GM19043 (cell line): ENCODE results near the gene GPR39.
"Not testable (repeated sequence)": the region's sequence is repeated elsewhere in the genome, so short reads cannot be mapped to it uniquely, and the experiment has no call there.

Experiments
- ATAC-seq: cut with Tn5 transposase; IDR thresholded peaks from one replicate; pipeline ENCODE4 v1.9.1; 2021; ENCODE audit warnings: low read depth; ENCODE audit not compliant: unreplicated experiment

GPR39 gene

DNA sequence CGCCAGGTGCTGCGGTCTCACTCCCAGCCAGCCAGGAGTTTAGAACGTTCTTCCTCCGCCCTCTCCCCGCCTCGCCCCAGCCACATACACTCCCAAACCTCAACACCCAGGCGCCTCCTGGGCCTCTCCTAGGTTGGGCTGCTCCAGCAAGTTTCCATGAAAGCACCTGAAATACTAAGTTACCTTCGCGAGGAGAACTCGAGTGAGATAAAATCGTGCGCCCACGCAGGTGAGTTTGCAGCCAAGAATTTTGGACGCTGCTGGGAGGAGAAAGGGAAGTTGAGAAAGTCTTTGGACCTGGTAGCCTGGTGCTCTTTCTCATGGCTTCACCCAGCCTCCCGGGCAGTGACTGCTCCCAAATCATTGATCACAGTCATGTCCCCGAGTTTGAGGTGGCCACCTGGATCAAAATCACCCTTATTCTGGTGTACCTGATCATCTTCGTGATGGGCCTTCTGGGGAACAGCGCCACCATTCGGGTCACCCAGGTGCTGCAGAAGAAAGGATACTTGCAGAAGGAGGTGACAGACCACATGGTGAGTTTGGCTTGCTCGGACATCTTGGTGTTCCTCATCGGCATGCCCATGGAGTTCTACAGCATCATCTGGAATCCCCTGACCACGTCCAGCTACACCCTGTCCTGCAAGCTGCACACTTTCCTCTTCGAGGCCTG lies at the start of gene GPR39:
TSS of gene GPR39 (plus strand) at position 83 of the 673 bp plus-strand sequence.
- no peak for ATAC-seq

DNA sequence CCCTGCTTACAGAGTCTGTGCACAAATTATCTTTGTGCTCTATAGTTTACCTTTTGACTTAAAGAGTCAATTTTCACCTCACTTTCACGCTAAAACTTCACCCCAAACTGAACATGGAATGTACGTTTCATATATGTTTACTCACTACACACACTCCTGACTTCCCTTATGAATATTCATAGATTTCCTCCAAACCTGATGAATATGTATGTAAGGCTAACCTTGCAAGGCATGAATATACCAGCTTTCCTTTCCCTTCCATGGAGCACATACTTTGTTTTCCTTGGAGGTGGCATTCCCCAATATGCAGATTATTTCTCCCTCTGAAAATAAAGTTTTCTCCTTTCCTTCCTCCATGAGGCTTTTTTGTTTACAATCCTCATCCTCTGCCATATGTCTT lies 48.4 kb upstream of the GPR39 start:
- no peak for ATAC-seq

DNA sequence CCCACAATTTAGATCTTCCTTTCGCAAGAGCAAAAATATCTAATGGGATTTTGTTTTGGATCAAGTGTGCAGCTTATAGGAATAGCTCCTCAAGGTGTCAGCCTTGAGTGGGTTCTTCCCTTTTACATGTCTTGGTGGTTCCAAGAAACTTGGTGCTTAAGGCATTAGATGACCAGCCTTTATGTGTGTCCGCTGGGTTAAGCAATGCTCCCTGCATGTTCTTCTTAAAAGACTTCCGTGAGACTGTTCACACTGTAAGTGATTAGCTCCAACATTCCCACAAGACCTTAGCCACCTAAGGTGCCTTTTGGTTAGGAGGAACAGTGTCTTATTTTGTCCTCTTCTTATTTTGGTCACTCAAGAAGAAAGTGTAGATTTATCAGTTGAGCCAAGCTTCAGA lies 44.3 kb upstream of the GPR39 start:
- no peak for ATAC-seq

DNA sequence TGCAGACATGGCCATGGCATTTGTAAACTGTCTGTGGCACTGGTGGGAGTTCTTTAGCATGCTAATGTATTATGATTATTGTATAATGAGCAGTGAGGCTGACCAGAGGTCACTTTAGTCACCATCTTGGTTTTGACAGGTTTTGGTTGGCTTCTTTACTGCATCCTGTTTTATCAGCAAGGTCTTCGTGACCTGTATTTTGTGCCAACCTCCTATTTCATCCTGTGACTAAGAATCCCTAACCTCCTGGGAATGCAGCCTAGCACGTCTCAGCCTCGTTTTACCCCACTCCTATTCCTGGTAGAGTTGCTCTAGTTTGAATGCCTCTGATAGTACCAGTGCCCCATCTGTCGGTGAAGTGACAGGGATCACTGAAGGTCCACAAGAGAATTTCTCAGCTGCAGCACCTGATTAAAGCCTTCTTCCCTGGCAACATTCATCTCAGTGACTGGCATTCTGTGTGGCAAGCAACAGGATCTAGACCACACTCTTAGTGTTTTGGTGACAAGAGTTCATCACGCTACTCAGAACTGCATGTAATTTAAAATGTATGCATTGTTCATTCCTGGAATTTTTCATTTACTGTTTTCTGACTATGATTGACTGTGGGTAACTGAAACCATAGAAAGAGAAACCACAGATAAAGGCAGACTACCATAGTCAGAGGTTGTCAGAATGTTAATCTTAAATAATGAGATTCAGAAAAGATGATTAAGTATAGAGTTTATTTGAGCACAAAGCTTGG lies 43.0 kb upstream of the GPR39 start:
- no peak for ATAC-seq

GRCh38 chr2:132374151-132374550 lies 42.5 kb upstream of the GPR39 start:
- no peak for ATAC-seq

GRCh38 chr2:132374551-132374950 lies 42.1 kb upstream of the GPR39 start:
- no peak for ATAC-seq

GRCh38 chr2:132374961-132375360 lies 41.6 kb upstream of the GPR39 start:
- no peak for ATAC-seq

GRCh38 chr2:132381376-132381775 lies 35.2 kb upstream of the GPR39 start:
- ATAC-seq, result no peak

DNA sequence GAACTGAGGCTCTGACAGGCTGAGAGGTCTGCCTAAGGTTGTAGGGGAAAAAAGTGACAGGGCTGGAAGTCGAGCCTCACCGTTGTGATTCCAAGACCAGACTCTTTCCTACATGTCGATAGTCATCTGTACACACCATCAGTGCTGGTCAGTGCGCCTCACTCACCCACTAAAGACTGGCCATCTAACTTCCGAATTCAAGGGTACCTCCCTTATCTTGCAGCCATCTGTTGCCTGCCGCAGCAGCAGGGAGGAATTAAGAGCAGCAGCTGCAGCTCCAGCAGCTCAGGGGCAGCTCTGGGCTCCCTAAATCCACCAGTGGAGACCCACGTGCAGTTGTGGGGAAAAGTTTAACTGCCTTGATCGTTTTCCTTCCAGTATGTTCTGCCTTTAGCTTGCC lies 32.6 kb upstream of the GPR39 start:
- ATAC-seq, result no peak

- no peak for ATAC-seq
These were observed 32.0 kb upstream of the GPR39 start for GRCh38 chr2:132384491-132385151.

DNA sequence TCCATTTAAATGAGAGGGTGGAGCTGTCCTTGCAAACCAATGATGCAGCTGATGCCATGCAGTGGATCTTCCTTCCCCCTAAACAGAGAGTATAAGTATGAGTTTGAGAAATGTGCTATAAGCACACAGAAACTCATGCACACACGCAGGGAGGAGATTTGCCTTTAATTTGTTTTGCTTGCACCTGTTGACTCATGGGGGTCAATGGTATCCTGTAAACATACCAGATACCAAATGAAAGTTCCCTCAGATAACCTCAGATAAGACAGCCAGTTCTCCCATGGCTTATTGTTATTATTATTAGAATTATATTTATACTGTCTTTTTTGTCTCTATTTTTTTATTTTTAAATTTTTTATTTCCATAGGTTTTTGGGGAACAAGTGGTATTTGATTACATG lies 29.5 kb upstream of the GPR39 start:
- ATAC-seq, result no peak

- no peak for ATAC-seq
These were observed 26.5 kb upstream of the GPR39 start for GRCh38 chr2:132390076-132390475.

DNA sequence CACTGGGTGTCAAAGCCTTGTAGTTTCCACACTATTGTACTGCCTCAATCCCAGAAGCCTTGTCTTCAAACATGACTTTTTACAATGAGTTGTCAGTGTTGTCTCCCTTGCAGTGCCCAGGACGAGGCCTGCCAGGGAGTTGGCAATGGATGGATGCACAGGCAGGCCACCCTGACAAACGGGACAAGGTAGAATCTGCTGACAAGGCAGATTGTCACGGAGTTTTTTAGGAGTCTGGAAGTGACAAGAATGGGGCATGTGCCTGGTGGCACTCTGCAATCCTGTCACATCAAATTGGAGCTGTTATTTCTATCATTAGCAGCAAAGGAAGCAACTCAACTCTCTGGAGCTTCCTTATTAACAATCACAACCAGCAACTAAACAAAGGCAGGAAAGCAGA lies 25.2 kb upstream of the GPR39 start:
- no peak for ATAC-seq

DNA sequence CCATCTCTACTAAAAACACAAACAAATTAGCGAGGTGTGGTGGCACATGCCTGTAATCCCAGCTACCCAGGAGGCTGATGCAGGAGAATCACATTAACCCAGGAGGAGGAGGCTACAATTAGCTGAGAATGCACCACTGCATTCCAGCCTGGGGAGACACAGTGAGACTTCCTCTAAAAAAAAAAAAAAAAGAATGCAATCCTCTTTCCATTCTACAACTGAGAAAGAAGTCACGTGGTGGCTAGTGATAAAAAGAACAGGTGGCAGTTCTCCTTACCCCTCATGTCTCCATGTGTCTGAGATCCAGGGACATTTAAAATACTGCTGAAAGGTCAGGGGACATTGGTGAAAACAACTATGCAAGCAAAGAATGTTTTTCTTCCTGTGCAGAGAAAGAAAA lies 24.4 kb upstream of the GPR39 start:
- no peak for ATAC-seq

DNA sequence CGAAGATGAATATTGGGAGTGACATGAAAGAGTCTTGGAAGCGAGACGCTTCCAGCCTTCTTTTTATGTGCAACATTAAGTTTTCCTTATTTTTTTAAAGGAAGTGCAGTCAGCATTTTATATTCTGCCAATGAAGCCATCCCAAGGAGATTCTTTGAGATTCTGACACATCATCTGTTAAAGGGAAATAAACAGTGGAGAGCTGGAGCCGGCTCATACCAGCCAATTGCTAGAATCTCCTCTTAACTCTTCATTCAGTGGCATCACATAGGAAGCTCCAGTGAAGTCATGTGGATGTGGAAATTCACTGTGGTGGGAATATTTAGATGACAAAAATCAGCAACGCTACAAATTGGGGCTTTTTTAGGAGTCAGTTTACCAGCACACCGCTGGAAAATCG lies 23.7 kb upstream of the GPR39 start:
- ATAC-seq, result no peak

- not testable (repeated sequence) for ATAC-seq
These were observed 19.6 kb upstream of the GPR39 start for GRCh38 chr2:132397042-132397441.

DNA sequence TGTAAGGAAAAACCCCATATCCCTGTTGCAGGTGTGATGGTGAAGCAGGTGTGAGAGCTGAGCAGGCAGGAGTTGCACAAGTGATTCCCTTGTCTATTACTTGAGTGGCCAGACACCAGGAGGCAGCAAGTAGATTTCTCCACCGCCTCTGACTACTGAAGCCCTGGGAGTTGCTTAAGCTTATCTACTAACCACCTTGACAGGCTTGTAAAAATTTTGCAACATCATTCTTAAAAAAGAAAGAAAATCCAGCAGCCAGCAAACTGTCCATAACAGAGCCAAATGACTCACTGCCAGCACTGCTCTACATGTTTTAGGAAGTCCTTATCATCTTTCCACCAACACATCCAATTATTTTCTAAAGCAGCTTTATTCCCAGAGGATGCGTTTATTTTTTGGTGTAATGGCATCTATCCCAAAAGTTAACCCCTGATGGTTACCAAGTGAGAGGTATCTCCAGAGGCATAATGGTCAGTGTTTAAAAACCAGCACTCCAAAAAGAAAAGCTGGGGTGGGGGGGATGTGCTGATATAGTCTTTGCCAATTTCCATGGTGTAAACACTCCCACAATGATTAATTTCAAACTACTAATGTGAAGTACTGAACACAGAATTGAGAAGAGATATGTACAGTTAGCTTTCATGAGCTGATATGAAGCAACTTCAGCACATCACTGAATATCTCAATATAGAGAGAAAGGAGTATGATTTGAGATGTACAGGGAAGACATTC lies 16.3 kb upstream of the GPR39 start:
- no peak for ATAC-seq

DNA sequence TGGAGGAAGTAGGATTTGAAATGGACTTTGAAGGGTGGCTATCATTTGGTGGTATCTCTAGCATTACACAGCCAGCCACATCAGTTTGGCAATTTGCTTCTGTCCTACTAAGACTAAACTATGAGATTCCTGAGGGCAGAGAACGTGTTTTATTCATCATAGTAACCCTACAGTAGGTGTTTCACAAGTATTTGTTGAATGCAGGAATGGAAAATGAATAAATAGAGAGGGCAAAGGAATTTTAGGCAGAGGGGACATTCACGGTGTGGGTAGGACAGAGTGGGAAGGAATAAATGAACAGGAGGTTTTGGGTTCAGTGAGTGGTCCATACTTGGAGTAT lies 15.7 kb upstream of the GPR39 start:
- no peak for ATAC-seq

DNA sequence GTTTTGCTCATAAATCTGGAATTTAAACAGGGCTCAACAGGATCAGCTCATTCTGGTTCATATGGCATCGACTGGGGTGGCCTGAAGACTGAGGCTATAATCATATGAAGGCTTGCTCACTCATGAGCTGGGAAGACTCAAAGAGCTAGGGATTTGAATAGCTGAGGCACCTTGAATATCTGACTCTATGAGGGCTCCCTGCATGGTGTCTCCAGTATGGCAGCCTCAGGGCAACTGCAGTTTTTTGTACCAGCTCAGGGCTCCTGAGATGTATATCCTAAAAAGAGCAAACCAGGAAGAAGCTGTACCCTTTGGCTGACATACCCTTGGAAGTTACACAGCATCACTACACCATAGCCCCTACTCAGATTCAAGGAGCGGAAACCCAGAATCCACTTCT lies 15.3 kb upstream of the GPR39 start:
- ATAC-seq, result no peak

DNA sequence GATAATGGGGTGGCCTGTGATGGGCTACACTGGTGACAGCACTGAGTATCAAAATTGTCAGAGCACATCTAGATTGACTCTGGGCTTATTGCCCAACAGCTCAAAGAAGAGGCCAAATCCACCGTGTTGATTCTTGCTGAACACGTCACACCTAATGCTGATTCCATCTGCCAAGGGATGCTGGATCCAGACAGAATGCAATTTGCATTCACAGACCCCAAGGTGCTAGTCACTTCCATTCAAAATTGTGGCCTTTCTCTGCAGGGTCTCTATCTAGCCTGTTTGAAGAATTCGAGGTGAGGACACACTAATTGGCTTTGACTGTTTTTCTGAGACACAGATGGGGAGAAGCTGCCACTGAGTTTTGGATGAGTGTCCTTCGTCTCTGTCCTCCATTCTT lies 13.5 kb upstream of the GPR39 start:
- no peak for ATAC-seq

DNA sequence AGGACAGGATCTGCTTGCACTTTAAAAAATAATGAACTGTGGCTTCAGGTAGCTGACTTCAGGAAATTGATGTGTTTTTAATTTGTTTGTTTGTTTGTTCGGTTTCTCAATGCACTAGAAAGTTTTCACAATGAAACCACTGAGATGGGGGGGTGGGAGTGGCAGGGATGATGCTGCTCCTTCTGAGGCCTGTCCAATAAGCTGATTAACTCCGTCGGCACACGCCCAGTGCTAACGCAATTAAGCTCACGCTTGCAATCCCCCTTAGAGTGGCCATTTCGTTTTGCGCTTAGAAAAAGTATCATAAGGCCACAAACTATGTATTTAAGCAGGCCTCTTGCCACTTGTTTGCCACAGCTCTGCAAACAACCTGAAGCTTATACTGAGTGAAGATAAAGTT lies 12.5 kb upstream of the GPR39 start:
- ATAC-seq, result no peak
